ENCODE data around the gene ZNF385B. TPM values are rescaled to one million over a fixed set of nuclear protein-coding genes. Genes with fewer than 3 reads are reported as not detected.

Gene ZNF385B
- total RNA-seq, 1 experiment from 2014 or later: 0.77 TPM

DNA sequence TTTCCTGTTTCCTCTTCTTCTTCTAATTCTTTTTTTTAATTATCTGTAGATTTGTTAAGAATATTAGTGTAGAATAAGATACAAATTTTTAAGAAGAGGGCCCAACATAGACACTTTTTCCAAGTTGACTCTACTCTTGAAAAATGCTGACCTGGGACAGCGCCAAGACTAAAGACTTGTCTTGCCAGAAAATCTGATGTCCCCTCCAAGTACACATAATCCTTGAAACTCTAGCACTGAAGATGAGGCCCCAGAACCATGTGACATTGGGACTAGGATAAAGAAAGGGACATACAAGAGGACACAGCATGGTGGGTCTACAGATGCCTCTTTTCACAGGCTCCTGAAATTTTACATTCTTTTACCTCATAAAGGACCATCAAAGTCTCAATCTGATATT, 325.2 kb downstream of the ZNF385B start:
- H3K27ac Mint-ChIP-seq (ENCODE audit: unreplicated experiment): no peak overlapping the region
- H3K4me1 ChIP-seq: no peaks in the 10 kb centered on the region
- no peaks in the 10 kb centered on the region for H3K4me1 Mint-ChIP-seq (ENCODE audit: low read depth, unreplicated experiment)
- H3K9me3 ChIP-seq: no peaks in the 10 kb centered on the region; the same call in 1 of the 2 replicates
- no peaks in the 10 kb centered on the region for H3K36me3 ChIP-seq (ENCODE audit: control insufficient read depth, insufficient read depth, low read length)
- BruUV-seq (replicated peaks): no TSS peak
- CTCF ChIA-PET: no interaction called here
- intact Hi-C loops (cut with micrococcal nuclease; ENCODE audit: unreplicated experiment): no loop called here
- POLR2A ChIA-PET: interaction anchor here (0.5 kb wide), 1 partner anchor 378 kb away, joined by 5 read pairs; no protein-coding TSS in a partner anchor
- TF ChIP-seq, protein P1, sequence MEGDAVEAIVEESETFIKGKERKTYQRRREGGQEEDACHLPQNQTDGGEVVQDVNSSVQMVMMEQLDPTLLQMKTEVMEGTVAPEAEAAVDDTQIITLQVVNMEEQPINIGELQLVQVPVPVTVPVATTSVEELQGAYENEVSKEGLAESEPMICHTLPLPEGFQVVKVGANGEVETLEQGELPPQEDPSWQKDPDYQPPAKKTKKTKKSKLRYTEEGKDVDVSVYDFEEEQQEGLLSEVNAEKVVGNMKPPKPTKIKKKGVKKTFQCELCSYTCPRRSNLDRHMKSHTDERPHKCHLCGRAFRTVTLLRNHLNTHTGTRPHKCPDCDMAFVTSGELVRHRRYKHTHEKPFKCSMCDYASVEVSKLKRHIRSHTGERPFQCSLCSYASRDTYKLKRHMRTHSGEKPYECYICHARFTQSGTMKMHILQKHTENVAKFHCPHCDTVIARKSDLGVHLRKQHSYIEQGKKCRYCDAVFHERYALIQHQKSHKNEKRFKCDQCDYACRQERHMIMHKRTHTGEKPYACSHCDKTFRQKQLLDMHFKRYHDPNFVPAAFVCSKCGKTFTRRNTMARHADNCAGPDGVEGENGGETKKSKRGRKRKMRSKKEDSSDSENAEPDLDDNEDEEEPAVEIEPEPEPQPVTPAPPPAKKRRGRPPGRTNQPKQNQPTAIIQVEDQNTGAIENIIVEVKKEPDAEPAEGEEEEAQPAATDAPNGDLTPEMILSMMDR (IDR thresholded peaks at IDR 0.05; ENCODE audit: insufficient read depth in 1 of 2, low read depth in 1 of 2, low read length in 1 of 2, severe bottlenecking in 1 of 2, unreplicated experiment in 1 of 2): no peak
- no peaks in the 10 kb centered on the region for H3K27me3 ChIP-seq (replicated peaks; ENCODE audit: control insufficient read depth, insufficient read depth, low read length)
- DNase-seq: no peak
- no peaks in the 10 kb centered on the region for H3K27me3 Mint-ChIP-seq (ENCODE audit: insufficient read depth, unreplicated experiment)
- H3K36me3 Mint-ChIP-seq (ENCODE audit: insufficient read depth, unreplicated experiment): no peaks in the 10 kb centered on the region
- no peak overlapping the region for H3K4me3 ChIP-seq (ENCODE audit: low read depth, low read length)
- no peak overlapping the region for H3K4me3 Mint-ChIP-seq (ENCODE audit: unreplicated experiment)
- H3K9me3 Mint-ChIP-seq (ENCODE audit: unreplicated experiment): no peaks in the 10 kb centered on the region

DNA sequence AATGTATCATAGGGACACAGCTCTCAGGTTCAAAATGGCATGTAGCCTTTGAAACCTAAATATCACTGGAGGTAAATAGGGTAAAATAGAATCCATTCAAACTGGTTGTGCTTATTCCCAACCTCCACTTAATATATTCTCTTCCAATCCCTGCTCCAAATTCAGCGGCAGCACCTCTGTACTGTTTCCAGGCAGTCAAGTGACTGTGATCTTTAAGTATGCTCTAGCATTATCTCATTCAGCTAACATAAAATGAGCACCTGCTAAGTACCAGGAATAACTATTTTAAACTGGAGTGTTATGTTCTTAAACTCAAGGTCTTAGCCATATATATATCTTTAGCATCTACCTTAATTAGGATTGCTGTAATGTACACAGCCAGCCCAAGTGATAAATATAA, 327.5 kb downstream of the ZNF385B start:
- ChIA-PET POLR2A (no interaction called here), CTCF (no interaction called here)
- TF ChIP-seq, protein P1 (IDR thresholded peaks at IDR 0.05; ENCODE audit: insufficient read depth in 1 of 2, low read depth in 1 of 2, low read length in 1 of 2, severe bottlenecking in 1 of 2, unreplicated experiment in 1 of 2): no peak
- no peak for DNase-seq
- Mint-ChIP-seq H3K4me3 (ENCODE audit: unreplicated experiment) (no peak overlapping the region), H3K27ac (ENCODE audit: unreplicated experiment) (no peak overlapping the region), H3K9me3 (ENCODE audit: unreplicated experiment) (no peaks in the 10 kb centered on the region), H3K36me3 (ENCODE audit: insufficient read depth, unreplicated experiment) (no peaks in the 10 kb centered on the region), H3K27me3 (ENCODE audit: insufficient read depth, unreplicated experiment) (no peaks in the 10 kb centered on the region), H3K4me1 (ENCODE audit: low read depth, unreplicated experiment) (no peaks in the 10 kb centered on the region)
- H3K36me3 ChIP-seq (ENCODE audit: control insufficient read depth, insufficient read depth, low read length): no peaks in the 10 kb centered on the region
- no peaks in the 10 kb centered on the region; the same call in 1 of the 2 replicates for H3K9me3 ChIP-seq
- H3K27me3 ChIP-seq (replicated peaks; ENCODE audit: control insufficient read depth, insufficient read depth, low read length): no peaks in the 10 kb centered on the region
- no peak overlapping the region for H3K4me3 ChIP-seq (ENCODE audit: low read depth, low read length)
- no TSS peak for BruUV-seq (replicated peaks)
- no peaks in the 10 kb centered on the region for H3K4me1 ChIP-seq
- intact Hi-C loops (cut with micrococcal nuclease; ENCODE audit: unreplicated experiment): no loop called here

DNA sequence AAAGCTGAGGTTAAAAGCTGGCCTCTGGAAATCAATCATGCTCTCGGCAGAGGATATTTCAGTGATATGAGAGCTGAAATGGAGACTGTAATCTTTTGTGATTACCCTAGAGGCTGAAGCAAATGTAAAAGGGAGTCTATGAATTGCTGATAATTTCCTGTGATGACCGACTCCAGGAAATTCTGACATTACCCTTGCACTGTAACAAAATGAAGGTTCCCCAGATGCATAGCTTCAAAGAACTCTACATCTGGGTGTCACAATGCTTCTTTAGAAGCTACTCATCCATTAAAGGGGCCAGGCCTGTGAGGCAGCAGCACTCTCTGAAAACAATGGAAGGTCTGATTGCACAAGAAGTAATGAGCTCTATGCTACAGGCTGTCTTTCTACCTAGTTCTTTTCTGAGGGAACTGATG, 328.5 kb downstream of the ZNF385B start:
- CTCF ChIA-PET: no interaction called here

More for the DNA sequence above, 328.5 kb downstream of the ZNF385B start:
- H3K9me3 ChIP-seq: no peaks in the 10 kb centered on the region
- Mint-ChIP-seq H3K9me3 (ENCODE audit: unreplicated experiment) (no peaks in the 10 kb centered on the region), H3K27ac (ENCODE audit: unreplicated experiment) (no peak overlapping the region), H3K4me3 (ENCODE audit: unreplicated experiment) (no peak overlapping the region), H3K27me3 (ENCODE audit: insufficient read depth, unreplicated experiment) (no peaks in the 10 kb centered on the region), H3K36me3 (ENCODE audit: insufficient read depth, unreplicated experiment) (no peaks in the 10 kb centered on the region), H3K4me1 (ENCODE audit: low read depth, unreplicated experiment) (no peaks in the 10 kb centered on the region)
- no peaks in the 10 kb centered on the region for H3K4me1 ChIP-seq
- POLR2A ChIA-PET: no interaction called here
- no peak overlapping the region for H3K4me3 ChIP-seq (ENCODE audit: low read depth, low read length)
- DNase-seq: no peak
- no TSS peak for BruUV-seq (replicated peaks)
- intact Hi-C loops (cut with micrococcal nuclease; ENCODE audit: unreplicated experiment): no loop called here
- TF ChIP-seq, protein P1 (IDR thresholded peaks at IDR 0.05; ENCODE audit: insufficient read depth in 1 of 2, low read depth in 1 of 2, low read length in 1 of 2, severe bottlenecking in 1 of 2, unreplicated experiment in 1 of 2): no peak
- no peaks in the 10 kb centered on the region for H3K36me3 ChIP-seq (ENCODE audit: control insufficient read depth, insufficient read depth, low read length)
- H3K27me3 ChIP-seq (replicated peaks; ENCODE audit: control insufficient read depth, insufficient read depth, low read length): no peaks in the 10 kb centered on the region

Measured in Caco-2 (cell line).